ENCODE data around the gene RRAS2.
"Not testable (repeated sequence)": the region's sequence is repeated elsewhere in the genome, so short reads cannot be mapped to it uniquely, and the experiment has no call there.

The RRAS2 gene

DNA sequence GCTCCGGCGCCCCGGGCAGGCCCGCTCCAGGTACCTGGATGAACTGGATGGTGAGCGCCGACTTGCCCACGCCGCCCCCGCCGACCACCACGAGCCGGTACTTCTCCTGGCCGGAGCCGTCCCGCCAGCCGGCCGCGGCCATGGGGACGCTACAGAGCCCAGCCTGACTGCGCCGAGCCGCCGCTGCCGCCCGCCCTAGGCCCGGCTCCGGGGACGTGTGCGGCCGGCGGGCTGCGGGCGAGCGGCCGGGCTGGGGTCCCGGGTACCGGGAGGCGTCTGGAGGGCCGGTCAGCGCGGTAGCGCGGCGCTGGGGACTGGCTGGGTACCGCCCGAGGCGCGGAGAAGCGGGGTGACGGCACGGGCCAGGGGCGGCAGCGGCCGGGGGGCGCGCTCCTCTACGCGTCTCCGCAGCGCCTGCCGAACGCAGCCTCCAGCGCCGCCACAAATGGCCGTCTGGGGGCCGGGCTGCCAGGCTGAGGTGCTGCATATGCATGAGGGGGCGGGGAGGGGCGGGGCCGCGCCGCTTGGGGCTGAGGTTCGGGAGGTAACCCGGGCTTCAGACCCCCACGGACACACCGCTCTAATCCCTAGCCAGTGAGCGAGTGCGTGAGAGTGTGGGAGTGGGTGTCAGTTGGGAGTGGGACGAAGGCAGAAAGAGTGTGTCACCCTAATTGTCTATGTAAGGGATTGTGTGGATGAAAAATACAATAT is at the start of gene RRAS2:
Gene RRAS2 (minus strand): TSS at position 455 of the 711 bp plus-strand sequence. CDS start 313 bp downstream, at position 142.
- peak; percentile 7 for DNase-seq

DNA sequence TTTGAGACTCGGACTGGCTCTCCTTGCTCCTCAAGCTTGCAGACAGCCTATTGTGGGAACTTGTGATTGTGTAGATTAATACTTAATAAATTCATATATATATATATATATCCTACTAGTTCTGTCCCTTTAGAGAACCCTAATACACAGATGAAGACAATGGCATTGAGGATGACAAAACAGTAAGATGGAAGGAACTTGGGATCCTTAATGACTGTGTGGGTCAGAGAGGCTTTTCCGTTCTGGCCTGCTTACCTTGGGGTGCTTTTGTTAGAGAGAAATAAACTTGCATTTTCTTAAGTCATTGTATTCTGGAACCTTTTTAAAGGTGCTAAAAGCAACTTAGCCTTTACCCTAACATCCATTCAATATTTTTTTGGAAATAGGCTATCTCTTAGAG is 49.6 kb upstream of the RRAS2 start:
- DNase-seq: no peak

DNA sequence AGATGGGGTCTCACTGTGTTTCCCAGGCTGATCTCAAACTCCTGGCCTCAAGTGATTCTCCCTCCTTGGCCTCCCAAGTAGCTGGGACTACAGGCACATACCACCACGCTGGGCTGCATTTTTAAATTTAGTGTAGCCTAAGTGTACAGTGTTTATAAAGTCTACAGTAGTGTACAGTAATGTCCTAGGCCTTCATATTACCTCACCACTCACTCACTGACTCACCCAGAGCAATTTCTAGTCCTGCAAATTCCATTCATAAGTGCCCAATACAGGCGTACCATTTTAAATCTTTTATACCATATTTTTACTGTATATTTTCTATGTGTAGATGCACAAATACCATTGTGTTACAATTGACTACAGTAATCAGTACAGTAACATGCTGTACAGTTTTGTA is 47.1 kb upstream of the RRAS2 start:
- not testable (repeated sequence) for DNase-seq

GRCh38 chr11:14403528-14403927 is 44.5 kb upstream of the RRAS2 start:
- DNase-seq: not testable (repeated sequence)

GRCh38 chr11:14399087-14399486 is 40.1 kb upstream of the RRAS2 start:
- no peak for DNase-seq

DNA sequence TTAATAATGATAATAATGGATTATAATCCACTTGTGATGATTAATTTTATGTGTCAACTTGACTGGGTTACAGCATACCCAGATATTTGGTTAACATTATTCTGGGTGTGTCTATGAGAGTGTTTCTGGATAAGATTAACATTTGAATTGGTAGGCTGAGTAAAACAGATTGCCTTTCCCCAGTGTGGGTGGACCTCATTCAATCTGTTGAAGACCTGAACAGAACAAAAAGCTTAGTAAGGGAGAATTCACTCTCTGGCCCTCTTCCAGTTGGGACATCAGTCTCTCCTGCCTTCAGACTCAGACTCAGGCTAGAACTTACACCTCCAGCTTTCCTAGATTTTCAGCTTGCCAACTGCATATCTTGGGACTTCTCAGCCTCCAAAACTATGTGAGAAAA is 37.3 kb upstream of the RRAS2 start:
- DNase-seq: no peak

- no peak for DNase-seq
Measured at GRCh38 chr11:14393889-14394288, 34.9 kb upstream of the RRAS2 start.

DNA sequence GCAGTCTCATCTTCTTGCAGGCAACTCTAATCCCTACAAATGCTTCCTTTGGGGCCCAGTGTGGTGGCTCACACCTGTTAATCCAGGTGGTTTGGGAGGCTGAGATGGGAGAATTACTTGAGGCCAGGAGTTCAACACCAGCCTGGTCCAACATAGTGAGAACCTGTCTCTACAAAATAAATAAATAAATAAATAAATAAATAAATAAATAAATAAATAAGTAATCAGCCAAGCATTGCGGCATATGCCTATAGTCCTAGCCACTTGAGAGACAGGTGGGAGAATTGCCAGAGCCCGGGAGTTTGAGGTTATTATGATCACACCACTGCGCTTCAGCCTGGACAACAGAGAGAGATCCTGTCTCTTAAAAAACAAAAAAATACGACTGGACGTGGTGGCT is 34.1 kb upstream of the RRAS2 start:
- no peak for DNase-seq

DNA sequence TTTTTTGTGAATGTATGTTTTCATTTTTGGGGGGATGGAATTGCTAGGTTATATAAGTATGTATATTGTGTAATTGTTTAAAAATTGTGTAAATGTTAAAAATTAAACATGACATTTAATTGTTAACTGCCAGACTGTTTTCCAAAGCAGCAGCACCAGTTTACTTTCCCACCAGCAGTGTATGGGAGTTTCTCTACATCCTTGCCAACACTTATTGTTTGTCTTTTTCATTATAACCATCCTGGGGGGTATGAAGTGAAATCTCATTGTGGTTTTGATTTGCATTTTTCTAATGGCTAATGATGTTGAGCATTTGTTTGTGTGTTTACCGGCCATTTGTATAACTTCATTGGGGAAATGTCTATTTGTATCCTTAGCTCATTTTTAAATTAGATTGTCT is 31.7 kb upstream of the RRAS2 start:
- no peak for DNase-seq

DNA sequence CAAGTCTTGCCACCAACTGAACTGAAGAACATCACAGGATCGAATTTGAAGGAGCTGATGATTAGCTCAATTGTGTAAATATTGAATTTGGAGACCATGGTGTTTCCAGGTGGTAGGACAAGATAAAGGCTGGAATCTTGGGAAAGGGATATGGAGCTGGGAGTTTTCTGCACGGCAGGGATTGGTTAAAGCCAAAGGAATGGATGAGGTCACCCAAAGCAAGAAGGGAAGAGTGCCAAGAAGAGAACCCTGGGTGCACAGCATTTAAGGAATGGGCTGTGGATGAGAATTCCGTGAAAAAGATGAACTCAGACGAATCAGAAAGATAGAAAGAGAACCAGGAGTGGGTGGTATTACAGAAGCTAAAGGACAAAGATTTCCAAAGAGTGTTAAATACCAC is 29.4 kb upstream of the RRAS2 start:
- no peak for DNase-seq

DNA sequence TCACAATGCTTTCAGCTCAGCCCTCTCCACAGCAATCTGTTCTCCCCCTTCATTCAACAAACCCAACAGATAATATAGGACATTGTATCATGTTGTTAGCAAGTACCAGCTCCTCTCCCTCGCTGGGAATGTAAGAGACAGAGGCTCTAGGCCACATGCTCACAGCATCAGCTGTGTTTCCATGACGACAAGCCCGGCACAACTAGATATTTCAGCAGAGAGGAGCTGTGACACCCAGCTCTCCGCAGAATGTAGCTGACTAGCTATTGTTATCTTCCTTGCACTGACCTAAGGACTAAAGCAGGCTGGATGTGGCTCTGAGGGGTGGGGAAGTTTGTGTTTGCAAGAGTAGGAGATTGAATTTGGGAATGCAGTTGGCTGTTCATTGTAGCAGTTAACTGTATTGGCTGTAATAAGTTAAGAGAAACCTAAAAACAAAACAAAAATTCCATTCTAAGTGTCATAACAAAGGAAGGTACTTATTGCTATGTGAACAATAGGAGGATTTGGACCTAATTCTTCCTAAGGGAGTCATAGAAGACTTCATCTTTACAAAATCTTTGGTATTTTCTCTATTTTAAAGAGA is 28.0 kb upstream of the RRAS2 start:
- DNase-seq: no peak

DNA sequence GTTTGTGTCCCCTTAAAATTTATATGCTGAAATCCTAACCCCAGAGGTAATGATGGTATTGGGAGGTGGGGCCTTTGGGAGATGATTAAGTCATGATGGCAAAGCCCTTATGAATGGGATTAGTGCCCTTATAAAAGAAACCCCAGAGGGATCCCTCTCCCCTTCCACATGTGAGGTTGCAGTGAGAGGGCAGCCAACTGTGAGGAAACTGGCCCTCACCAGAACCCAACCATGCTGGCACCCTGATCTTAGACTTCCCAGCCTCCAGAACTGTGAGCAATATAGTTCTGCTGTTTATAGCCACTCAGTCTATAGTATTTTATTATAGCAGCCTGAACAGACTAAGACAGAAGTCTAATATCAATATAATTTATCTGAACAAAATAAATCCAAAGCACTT is 27.1 kb upstream of the RRAS2 start:
- DNase-seq: no peak

DNA sequence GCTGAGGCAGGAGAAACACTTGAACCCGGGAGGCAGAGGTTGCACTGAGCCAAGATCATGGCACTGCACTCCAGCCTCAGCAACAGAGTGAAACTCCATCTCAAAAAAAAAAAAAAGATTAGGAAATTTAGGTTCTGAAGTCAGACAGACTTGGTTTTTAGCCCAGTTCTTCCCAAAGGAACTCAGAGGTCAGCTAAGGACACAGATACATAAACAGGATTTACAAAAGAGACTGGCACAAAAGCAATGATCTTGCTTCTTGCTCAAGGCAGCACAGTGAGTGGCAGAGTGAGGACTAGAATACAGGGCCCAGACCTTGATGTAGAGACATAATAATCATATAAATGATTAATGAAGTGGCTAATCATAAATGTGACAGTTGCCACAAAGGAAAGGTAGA is 25.4 kb upstream of the RRAS2 start:
- DNase-seq: no peak

DNA sequence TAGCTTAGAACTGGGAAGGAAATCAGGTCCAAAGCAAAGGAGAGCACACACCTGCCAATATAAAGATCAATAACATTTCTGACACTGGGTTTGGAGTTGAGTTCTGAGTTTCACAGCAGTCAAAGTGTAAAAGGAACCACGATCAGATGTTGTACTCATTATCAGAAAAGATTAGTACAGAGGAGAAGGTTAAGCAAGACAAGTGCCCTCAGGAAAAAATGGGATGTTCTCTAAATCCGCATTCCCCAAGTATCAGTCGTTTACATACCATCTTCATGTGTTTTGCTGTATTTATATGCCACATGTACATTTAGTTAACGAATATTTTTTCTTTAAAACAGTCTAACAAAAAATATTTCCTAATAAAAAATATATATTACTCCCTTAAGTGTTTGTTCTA is 23.0 kb upstream of the RRAS2 start:
- no peak for DNase-seq

- DNase-seq: peak; percentile 38
Measured at GRCh38 chr11:14380947-14381561, 22.1 kb upstream of the RRAS2 start.

- no peak for DNase-seq
Measured at GRCh38 chr11:14380125-14380936, 21.3 kb upstream of the RRAS2 start.

DNA sequence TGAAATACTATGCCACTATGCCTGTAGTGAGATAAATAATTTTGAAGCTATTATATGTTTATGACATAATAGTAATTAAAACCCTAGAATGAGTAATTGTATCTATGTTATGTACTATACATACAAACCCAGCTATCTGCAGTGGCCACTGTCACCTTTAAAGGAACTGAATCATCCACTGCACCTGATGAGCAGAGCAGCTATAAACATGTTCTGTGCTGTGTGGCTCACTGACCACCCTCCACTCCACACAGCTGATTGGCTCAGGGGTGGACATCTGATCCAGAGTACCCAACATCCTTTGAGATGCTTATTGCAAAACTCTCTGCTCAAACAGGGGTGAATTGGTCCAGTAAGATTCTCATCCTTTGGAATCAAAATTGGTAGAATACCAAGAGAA is 19.2 kb upstream of the RRAS2 start:
- DNase-seq: no peak

DNA sequence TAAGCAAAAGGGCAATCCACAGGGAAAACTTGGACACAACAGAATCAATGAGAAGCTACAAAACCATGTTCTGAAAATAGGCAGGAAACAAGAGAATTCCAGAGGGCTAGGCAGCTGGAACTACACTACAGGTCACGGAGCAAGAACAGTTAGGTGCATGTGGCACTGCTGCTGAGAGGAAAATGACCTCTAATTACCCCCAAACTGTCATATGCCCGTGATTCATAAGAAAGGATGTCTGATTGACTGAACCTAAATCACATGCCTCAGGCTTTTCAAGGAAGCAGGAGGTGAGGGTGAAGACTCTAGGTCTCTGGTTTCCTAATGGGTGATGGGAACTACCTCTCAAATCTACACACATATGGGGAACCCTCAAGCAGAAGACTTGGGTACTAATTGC is 17.9 kb upstream of the RRAS2 start:
- DNase-seq: no peak

DNA sequence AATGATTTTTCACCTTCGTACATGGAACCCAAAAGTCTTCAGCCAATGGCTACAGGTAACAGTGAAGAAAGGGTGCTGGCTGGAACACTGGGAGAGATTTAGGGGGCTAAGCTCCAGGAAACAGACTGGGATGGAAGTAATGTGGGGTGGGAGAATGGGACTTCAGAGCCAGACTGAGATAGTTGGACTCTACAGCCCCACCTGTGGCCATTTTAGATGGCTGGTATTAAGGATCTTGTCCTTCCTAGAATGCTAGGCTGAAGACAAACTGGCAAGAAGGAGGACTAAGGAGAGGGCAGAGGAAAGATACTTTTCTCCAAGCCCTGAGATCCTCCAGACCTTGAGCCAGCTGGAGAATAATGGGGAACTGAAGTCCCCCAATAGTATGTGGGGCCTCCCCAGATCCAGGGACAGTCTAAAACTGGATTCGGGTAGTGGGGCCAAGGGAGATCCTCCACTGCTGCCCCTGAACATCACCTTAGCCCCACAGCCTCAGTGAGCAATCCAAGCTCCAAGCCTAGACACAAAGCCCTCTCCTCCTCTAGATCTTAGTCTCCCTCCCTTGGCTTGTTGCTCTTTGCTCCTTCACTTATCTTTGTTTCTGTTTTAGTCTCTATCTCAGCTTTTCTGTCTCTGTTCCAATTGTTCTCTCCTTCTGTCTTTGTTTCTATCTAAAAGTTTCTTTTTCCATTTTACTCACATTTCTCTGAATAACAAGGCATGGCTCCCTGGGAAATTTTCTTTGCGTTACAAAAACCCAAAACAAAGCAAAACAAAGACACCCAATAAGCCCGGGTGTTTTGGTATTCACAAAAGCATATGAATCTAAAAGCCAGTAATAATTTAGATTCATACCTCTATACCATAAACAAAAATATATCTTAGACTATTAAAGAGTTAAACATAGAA is 16.2 kb upstream of the RRAS2 start:
- DNase-seq: no peak

DNA sequence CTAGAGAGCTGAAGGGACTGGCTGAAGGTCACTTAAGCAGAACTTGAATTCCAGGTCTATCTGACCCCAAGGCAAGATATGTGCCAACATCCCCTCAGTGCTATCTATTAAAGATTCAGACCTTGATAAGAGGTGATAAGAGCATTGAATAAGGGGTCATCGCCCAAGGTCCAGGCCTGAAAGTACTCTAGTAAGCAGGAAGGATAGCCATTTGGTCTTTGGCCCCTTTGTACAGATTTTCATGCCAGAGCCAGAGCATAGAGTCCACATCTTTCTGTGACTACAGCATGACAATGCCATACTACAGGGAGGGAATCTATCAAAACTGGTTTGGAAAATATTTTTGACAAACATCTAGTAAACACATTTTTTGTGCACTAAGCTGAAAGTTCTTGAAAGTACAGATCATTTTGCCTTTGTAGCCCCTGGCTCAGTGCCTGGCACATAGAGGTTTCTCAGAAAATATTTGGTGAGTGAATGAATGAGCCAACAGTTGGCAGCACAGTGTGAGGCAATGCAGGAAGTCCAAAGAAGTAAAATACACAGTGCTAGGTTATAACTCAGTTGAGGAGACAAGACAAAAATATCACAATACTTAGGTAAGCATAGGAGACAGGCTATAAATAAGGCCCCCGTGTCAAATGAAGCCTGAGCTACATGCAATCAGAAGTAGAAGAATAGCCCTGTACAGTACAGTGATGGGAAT is 15.1 kb upstream of the RRAS2 start:
- DNase-seq: no peak

DNA sequence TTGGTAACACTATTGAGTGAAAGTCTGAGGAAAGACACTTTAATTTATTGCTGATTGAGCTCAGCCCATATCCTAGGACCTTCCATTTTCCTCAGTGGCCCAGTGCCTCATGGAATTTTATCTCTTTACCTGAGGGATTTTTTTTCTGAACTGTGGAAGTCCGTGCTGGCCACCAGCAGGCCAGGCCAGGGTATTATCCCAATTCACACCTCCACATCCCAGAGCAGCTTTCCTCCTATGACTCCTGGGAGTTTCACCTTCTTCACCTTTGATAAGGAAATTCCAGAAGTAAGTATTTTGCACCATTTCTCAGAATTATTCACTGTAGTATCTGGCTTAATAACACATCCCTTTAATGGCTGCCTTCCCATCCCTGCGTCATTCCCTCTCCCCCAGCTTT is 13.0 kb upstream of the RRAS2 start:
- no peak for DNase-seq

GRCh38 chr11:14371249-14371648 is 12.3 kb upstream of the RRAS2 start:
- DNase-seq: no peak
